SIG-M5 treated with dmso at 0.1 percent for 504 hours (cell line): Measurements from ENCODE around the gene SLC39A3.

ENCODE experiments used
- DNase-seq: peaks from one replicate; lab custom pipeline; 2025; ENCODE audit not compliant: unreplicated experiment; lab: John Stamatoyannopoulos, UW

The SLC39A3 gene

DNA sequence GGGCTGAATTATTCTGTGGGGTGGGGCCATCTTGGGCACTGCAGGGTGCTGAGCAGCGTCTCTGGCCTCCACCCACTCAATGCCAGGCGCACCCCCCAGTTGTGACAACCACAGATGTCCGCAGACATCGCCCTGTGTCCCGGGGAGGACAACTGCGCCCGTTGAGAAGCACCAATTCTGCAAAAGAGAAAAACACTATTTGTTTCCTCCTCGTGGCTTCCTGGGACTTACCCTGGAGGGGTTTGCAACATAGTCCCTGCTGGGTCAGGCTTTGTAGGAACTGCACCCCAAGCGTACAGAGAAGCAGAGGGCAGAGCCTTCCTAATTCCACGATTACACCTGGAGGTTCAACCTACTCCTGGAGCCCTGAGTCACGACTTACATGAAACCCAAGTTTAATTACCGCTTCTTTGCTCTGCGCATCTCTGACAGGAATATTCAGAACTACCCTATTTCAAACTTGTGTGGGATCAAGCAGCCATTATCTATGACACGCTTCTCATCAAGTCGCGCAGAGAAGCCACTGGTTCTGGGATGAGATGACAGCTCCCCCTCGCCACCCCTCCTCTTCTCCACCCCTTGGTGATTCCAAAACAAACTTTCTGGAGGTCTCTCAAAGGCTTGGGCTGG lies 11.1 kb upstream of the SLC39A3 start:
- DNase-seq = no peak

DNA sequence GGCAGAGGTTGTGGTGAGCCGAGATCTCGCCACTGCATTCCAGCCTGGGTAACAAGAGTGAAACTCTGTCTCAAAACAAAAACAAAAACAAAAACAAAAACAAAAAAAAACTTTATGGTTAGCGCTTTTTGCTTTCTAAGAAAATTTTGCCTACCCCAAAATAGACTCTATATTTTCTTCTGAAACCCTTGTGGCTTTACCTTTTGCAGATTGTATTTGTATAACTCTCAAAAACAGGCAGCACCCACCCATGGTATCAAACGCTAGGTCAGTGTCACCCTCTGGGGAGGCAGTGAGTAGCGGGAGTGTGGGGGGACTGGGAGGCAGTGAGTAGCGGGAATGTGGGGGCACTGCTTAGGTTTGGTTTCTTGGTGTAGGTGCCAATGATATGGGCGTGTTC lies 7.5 kb upstream of the SLC39A3 start:
- no peak for DNase-seq

DNA sequence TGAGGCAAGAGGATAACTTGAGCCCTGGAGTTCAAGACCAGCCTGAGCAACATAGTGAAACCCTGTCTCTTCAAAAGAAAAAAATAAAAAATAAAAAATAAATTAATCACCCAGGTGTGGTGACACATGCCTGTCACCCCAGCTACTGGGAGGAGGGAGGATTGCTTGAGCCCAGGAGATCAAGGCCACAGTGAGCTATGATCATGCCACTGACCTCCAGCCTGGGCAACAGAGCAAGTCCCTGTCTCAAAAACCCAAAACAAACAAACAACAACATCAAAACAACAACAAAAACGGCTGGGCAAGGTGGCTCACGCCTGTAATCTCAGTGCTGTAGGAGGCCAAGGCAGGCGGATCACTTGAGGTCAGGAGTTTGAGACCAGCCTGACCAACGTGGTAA lies 4.3 kb upstream of the SLC39A3 start:
- no peak for DNase-seq

- no peak for DNase-seq
Measured at GRCh38 chr19:2743099-2743498, 3.3 kb upstream of the SLC39A3 start.

DNA sequence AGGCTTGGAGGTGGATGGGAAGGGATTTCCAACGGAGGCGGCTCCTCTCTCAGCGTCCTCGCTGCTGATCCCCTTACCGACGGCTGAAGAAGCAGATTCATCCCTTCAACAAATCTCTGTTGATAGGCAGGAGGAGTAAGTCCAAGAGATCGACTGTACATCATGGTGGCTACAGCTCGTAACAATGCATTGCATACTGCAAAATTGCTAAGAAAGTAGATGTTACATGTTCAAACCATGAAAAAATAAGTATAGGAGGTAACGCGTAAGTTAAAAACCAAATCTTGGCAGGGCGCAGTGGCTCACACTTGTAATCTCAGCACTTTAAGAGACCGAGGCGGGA lies 468 bp upstream of the SLC39A3 start:
- no peak for DNase-seq

GRCh38 chr19:2736550-2737190 lies 3.1 kb downstream of the SLC39A3 start:
- no peak for DNase-seq

DNA sequence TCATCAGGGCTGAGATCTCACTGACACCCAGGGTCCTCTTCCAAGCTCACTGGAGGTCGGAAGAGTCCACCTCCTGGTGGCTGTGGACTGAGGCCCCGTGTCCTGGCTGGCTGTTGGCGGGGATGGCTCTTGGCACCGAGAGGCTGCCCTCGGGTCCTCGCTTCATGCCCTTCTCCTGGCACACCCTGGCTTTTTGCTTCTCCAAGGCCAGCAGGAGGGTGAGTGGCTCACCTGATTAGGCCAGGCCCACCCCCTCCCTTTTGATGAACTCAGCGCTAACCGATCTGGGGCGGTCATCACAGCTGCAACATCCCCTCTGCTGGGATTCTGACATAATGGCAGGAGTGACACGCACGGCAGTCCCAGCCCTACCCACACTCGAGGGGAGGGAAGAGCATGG lies 4.4 kb downstream of the SLC39A3 start:
- DNase-seq = no peak

- no peak for DNase-seq
Measured at GRCh38 chr19:2734589-2735288, 5.1 kb downstream of the SLC39A3 start.

- no peak for DNase-seq
Measured at GRCh38 chr19:2733930-2734588, 5.8 kb downstream of the SLC39A3 start.

- DNase-seq = no peak
Measured at GRCh38 chr19:2732883-2733282, 6.9 kb downstream of the SLC39A3 start.

DNA sequence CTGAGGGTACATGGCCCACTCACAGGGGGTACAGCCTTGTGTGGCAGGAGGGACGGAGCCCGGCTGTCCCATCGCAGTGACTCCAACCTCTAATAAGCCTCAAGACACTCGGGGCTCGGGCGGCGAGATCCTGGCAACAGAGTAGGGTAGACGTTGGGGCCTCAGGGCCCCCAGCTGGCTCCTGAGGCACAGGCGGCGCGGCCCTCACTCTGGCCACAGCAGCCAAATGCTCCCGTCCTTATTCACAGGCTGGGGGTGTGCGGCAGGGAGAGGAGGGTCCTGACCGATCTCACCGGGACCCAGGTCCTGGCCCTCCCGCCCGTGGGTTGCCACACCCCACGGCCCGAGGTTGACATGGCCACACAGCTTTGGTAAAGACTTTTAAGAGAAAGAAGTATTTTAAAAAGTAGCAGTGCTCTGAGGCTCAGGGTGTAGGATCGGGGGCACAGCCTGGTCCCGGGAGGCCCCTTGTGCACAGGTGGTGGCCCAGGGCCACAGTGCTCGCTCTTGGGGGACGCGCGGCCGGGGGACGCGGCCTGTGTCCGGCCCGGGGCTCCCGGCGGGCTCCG lies 7.6 kb downstream of the SLC39A3 start:
- no peak for DNase-seq

DNA sequence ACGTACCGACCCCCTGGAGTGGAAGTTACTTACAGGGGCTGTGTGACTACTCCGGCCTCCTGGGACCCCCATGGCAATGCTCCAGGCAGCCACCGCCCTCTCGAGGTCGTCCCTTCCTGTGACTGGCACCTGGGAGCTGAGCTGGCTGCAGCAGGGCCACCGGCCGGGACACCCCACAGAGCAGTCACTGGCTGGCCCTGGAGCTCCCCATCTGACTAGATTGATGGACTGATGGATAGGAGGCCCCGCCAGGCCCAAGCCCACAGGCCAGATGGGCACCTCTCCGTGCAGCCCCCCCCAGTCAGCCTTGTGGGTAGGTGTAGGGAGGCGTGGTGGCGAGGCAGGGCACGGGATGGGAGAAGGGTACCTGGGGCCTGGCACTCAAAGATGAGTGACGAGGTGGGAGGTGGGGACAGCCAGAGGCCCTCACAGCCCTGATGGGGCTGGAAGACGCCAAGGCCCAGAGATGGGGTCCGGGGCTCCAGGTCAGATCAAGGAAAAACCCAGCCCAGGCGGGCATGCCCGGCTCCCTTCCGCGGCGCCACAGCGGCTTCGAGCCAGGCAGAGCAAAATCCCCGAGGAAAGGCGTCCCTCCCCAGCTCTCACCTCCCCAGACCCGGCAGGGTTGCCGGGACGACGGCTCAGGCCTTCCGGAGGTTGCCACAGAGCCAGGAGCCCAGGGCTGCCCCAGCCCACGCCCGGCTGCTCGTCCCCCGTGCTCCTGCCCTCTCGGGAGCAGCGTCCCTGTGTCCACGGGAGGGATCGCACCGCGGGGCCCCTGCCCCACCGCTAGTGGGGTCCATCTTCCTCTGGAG lies 8.4 kb downstream of the SLC39A3 start:
- DNase-seq = no peak

GRCh38 chr19:2729943-2730818 lies 9.6 kb downstream of the SLC39A3 start:
- no peak for DNase-seq

DNA sequence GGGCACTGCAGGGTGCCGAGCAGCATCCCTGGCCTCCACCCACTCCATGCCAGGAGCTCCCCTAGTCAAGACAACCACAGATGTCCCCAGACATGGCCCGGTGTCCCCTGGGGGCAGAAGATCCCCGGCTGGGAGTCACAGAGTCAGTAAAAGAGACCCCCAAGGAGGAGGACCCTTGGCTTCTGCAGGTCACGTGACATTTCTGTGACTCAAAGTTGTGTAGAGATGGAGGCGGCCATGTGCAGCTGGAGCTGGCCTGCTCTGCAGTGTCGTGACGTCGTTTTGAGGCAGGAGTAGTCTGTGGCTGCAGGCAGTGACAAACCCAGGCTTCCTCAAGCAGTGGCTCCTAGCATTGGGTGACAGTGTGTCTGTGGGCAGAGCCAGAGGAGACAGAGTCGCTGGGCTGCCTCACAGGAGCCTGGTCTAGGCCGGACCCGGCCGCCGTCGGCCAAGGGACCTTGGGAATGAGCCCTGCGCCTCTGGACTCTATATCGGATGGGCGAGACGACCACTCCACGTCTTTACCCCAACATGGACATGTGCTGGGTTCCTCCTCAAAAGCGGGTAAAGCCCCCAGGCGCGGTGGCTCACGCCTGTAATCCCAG lies 10.9 kb downstream of the SLC39A3 start:
- no peak for DNase-seq

- DNase-seq = no peak
Measured at GRCh38 chr19:2727640-2727944, 12.2 kb downstream of the SLC39A3 start.

- DNase-seq = no peak
Measured at GRCh38 chr19:2726904-2727639, 12.7 kb downstream of the SLC39A3 start.

GRCh38 chr19:2726160-2726855 lies 13.5 kb downstream of the SLC39A3 start:
- DNase-seq = no peak

GRCh38 chr19:2724148-2724557 lies 15.7 kb downstream of the SLC39A3 start:
- no peak for DNase-seq
